Rectal smooth muscle tissue (tissue), 1 donor: ENCODE measurements around the gene NINL.

ENCODE experiments used
- H3K27ac ChIP-seq: one replicate; pipeline ENCODE4 v1.7.0; 2013; ENCODE audit warnings: low read depth, low read length, inconsistent platforms
- H3K27me3 ChIP-seq: one replicate; pipeline ENCODE4 v1.7.0; 2013; ENCODE audit warnings: low read length; ENCODE audit not compliant: control insufficient read depth, insufficient read depth
- H3K36me3 ChIP-seq: one replicate; pipeline ENCODE4 v1.7.0; 2013; ENCODE audit warnings: low read length; ENCODE audit not compliant: control insufficient read depth, insufficient read depth
- H3K4me1 ChIP-seq: one replicate; pipeline ENCODE4 v1.7.0; 2013; ENCODE audit warnings: low read length; ENCODE audit not compliant: control insufficient read depth, insufficient read depth
- H3K4me3 ChIP-seq: one replicate; pipeline ENCODE4 v1.7.0; 2013; ENCODE audit warnings: low read length
- H3K9ac ChIP-seq: one replicate; pipeline ENCODE4 v1.7.0; 2013; ENCODE audit warnings: low read length

The NINL gene

DNA sequence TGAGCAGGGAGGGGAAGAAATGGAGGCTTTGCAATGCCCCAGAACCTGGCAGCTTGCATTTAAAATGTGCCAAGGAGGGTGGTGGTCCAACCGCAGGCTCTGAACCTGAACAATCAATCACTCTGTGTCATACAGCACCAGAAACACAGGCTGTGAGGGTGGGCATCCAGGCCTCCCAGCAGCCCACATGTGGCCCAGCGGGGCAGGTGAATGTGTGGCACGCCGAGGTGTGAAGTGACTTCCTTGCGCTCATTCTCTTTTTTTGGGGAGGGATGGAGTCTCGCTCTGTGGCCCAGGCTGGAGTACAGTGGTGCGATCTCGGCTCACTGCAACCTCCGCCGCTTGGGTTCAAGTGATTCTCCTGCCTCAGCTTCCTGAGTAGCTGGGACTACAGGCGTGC, 97.4 kb downstream of the NINL start:
- Histone ChIP-seq H3K9ac (no peak overlapping the region), H3K4me3 (no peak overlapping the region), H3K36me3 (no peaks in the 10 kb centered on the region), H3K27me3 (no peaks in the 10 kb centered on the region), H3K4me1 (no peaks in the 10 kb centered on the region), H3K27ac (no peak overlapping the region)

DNA sequence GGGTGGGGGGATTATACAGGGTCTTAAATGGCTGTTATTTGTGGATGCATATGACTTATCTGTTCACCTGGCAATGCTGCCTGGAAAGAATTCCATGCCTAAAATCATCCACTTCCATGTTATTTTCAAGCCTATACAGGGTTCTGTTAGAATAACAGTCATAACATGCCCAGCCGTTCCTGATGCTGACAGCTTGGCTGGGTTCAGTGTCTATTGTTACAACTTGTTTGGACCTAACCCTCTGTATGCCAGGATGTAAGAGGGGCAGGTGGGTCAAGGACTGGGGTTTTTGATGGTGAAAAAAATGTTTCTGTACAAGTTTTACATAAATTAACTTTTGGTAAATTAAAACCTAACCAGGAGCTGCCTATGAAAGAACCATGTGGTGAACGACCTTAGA, 98.0 kb downstream of the NINL start:
- H3K4me1 ChIP-seq: no peaks in the 10 kb centered on the region
- no peak overlapping the region for H3K27ac ChIP-seq
- H3K27me3 ChIP-seq: no peaks in the 10 kb centered on the region
- H3K4me3 ChIP-seq: no peak overlapping the region
- no peak overlapping the region for H3K9ac ChIP-seq
- H3K36me3 ChIP-seq: no peaks in the 10 kb centered on the region

DNA sequence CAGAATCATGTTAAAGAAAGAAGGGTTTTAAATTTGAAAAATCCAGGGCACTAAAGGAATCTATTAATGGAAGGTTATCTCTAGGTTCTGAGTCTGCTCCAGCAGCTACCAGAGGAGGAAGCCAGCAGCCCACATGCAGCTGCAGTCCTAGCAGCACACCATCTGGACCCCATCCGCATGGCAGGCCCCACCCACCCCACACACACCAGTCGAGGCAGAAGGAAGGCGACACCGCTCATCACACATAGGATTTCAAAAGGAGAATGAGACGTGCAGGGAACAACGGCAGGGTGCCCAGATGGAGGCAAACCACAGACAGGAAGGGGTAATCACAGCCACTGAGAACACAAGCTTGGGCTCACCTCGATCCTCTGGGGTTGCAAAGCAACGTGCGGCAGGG, 99.0 kb downstream of the NINL start:
- no peaks in the 10 kb centered on the region for H3K4me1 ChIP-seq
- no peak overlapping the region for H3K4me3 ChIP-seq
- H3K27me3 ChIP-seq: no peaks in the 10 kb centered on the region
- no peak overlapping the region for H3K9ac ChIP-seq
- H3K36me3 ChIP-seq: no peaks in the 10 kb centered on the region
- H3K27ac ChIP-seq: no peak overlapping the region

DNA sequence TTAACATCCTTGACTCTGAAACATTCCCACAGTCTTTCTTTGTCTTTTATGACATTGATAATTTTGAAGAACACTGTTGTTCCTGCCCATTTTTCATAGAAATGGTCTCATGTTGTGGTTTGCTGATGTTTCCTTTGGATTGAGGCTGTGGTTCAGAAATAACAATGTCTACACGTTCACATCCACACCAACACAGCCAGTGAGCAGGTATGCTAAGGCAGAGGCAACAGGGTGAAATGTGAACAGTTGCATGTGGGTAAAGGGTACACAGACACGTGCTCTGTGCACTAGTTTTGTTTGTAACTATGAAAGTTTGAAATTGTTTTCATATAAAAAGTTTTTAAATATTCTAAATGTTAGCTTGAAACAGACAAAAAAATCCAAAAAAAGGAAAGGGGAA, 99.5 kb downstream of the NINL start:
- Histone ChIP-seq H3K9ac (no peak overlapping the region), H3K4me3 (no peak overlapping the region), H3K27ac (no peak overlapping the region), H3K36me3 (no peaks in the 10 kb centered on the region), H3K4me1 (no peaks in the 10 kb centered on the region), H3K27me3 (no peaks in the 10 kb centered on the region)

DNA sequence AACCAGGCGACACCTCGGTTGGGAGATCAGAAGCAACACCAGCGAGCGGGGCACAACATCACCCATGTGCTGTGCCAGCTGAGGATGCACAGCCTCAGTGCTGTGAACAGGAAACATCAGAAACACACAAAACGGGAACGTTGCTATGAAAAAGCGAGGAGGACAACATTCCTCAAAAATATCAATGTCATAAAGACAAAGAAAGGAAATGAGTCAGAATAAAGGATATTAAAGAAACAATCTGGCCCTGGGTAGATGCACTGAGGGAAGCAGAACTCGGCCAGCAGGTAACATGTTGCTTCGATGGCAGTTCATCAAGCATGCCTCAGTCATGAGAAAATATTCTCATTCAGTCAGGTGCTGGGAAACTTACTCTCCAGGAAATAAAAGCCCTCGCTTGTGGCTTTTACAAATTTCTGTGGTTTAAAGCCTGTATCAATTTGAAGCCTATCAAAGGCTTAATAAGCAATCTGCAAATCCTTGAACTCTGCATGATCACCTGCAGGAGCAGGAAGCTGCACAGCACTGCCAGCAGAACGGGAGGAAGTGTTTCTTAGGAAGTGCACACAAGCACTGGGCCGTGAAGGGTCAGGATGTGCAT, 100.3 kb downstream of the NINL start:
- no peaks in the 10 kb centered on the region for H3K36me3 ChIP-seq
- H3K27ac ChIP-seq: no peak overlapping the region
- no peak overlapping the region for H3K4me3 ChIP-seq
- H3K9ac ChIP-seq: no peak overlapping the region
- H3K27me3 ChIP-seq: no peaks in the 10 kb centered on the region
- H3K4me1 ChIP-seq: no peaks in the 10 kb centered on the region

DNA sequence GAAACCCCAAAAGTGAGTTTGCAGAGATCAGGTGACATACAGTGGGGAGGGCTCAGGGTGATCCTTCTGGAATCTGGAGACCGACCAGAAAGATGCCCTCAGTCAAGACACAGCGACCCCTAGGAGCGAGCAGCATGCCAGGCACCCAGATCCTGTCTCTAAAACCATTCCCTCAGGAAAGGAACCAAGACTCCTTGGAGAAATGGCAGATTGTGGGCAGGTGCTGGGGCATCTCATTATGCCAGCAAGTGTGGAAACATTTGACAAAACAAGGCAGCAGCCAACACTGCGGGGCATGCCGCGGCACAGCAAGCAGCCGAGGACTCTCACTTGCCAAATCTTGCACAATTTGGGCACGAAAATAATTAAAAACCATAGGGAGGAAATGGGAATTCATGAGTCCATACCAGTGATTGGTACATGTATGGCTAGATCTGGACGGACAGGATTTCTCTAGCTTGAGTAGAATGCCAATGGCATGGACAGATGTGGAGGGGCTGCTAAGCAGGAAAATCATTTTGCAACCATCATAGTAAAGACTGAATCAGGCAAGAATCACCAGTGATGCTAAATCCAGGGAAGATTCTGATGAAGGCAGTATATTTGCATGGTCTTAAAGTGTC, 101.0 kb downstream of the NINL start:
- Histone ChIP-seq H3K9ac (no peak overlapping the region), H3K27ac (no peak overlapping the region), H3K27me3 (no peaks in the 10 kb centered on the region), H3K4me3 (no peak overlapping the region), H3K36me3 (peaks cover under 1% of the 10 kb centered on the region), H3K4me1 (no peaks in the 10 kb centered on the region)

DNA sequence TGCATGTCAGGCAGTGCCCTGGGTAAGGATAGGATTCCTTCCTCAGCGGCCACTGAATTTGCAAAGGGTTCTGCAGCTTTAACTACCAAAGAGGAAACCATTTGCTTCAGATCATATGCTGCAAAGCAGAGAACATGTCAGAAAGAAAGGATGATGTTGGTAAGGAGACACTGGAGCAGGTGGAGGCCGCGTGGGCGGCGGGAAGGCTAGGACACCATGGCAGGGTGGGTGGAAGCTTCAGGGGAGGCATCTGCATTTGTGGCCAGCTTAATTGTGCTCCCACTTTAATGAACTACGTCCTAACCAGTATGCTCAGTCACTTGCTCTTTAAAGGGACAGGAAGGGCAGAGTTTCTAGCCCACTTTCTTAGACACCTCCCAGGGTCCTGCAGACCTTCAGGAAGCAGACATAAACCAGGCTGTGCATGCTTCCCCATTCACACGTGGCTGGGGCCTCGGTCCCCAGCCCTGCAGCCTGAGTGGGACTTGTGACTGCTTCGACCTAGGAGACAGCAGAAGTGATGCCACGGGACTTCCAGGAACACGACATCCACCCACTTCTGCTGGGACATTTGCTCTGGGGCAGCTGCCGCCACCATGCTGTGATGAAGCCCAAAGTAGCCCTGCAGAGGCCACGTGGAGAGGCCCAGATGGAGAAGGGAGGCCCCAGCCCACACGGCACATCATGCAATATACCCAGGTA, 101.7 kb downstream of the NINL start:
- Histone ChIP-seq H3K27me3 (no peaks in the 10 kb centered on the region), H3K9ac (no peak overlapping the region), H3K36me3 (peaks cover 3% of the 10 kb centered on the region), H3K27ac (no peak overlapping the region), H3K4me3 (no peak overlapping the region), H3K4me1 (no peaks in the 10 kb centered on the region)

DNA sequence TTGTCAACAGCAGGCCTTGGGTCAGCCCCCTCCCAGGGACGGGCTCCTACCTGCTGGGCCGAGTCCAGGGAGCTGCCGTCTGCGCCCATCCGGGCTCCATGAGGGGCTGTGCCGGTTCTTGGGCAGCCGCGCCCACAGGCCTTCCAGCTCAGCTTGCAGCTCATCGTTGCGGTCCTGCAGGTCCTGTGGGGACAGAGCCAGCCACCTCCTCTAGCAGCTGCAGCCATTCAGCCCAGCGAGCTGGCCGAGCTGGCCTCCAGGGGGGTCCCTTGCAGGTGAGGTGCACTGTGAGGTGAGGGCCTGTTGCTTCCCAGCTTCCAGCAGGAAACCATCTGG, 103.4 kb downstream of the NINL start:
- Histone ChIP-seq H3K4me1 (no peaks in the 10 kb centered on the region), H3K36me3 (peaks cover 8% of the 10 kb centered on the region), H3K27me3 (no peaks in the 10 kb centered on the region), H3K9ac (no peak overlapping the region), H3K27ac (no peak overlapping the region), H3K4me3 (no peak overlapping the region)

DNA sequence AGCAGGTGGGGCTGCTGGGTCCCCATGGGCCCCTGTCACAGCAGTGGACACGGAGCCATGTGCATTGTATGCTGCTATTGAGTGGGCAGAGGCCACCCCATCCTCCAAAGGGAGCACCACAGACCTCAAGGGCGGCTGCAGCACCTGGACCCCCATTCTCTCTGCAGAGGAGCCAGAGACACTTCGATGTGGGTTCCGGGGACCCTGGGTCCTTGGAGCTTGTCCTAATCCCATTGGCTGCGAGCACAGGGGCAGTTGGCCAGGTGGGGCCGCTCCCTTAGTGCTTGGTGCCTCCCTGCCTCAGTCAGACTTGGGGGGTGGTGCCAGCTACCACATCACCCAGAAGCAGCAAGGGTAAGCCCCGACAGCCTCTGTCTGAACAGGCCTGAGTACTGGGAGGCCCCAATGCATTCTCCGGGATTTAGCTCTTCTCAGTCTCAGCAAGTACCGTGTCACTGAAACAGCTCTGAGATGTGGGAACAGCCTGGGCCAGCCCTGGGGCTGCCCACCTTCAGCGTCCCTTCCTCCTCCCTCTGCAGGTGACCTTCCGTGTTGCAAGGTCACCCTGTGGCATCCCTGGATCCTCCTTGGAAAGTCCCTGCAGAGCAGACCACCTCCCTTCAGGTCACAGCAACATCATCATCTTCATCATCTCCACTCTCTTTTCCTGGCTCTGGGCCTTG, 104.0 kb downstream of the NINL start:
- Histone ChIP-seq H3K36me3 (peaks cover 8% of the 10 kb centered on the region), H3K9ac (no peak overlapping the region), H3K4me1 (no peaks in the 10 kb centered on the region), H3K4me3 (no peak overlapping the region), H3K27ac (no peak overlapping the region), H3K27me3 (no peaks in the 10 kb centered on the region)

DNA sequence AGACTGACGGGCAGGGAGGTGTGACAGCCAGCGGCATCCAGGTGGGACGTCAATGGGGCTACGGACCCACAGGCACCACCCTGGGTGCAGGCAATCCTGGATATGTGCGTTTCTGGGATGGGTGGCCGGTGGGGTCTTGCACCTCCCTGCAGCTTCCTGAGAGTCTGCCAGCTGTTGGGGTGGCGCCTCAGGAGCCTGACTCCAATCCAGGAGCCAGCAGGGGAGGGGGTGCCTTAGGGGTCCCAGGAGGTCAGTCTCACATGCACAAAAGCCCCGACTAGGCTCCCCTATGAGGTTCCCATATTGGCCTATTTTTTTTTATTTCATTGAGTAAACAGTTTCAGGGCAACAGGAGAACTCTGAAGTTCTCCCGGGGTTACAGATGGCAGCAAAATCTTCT, 104.5 kb downstream of the NINL start:
- peaks cover 8% of the 10 kb centered on the region for H3K36me3 ChIP-seq
- H3K4me3 ChIP-seq: no peak overlapping the region
- no peak overlapping the region for H3K9ac ChIP-seq
- H3K4me1 ChIP-seq: no peaks in the 10 kb centered on the region
- H3K27ac ChIP-seq: no peak overlapping the region
- no peaks in the 10 kb centered on the region for H3K27me3 ChIP-seq

DNA sequence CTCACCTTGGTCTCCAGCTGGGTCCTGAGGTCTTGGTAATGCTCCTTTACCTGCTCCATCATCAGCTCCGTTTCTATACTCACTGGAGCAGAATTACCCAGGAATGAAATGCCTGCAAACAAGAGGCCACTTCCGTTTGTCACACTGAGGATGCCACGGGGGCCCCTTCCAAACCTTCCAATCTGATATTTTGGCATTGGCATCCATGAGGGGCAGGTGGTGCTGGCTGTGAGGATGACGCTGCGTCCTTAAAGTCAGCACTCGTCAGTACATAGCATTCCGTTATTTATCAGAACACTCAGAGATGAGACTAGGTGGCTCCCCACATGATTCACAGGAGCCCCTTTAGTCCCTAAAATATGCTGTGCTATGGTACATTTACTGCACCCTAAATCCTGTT, 105.2 kb downstream of the NINL start:
- Histone ChIP-seq H3K27me3 (no peaks in the 10 kb centered on the region), H3K9ac (no peak overlapping the region), H3K4me3 (no peak overlapping the region), H3K36me3 (peaks cover 8% of the 10 kb centered on the region), H3K27ac (no peak overlapping the region), H3K4me1 (no peaks in the 10 kb centered on the region)

DNA sequence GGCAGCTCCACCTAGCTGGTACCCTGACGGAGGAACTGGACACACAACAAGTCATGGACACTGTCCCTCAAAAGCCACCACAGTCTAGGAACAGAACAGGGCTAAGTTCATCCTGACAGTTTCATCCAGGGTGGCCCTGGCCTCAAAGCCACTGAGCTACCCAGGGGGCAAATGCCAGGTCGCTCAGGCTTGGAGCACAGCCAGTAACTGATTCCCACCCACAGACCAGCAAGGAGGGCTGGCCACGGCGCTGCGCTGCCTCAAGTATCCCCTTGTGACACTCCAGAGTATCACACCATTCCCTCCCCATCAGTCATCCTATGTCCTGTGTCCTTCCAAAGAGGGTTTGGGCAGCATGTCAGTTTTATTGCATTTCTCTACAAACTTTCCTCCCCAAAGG, 105.7 kb downstream of the NINL start:
- no peak overlapping the region for H3K4me3 ChIP-seq
- no peak overlapping the region for H3K27ac ChIP-seq
- H3K4me1 ChIP-seq: no peaks in the 10 kb centered on the region
- no peak overlapping the region for H3K9ac ChIP-seq
- H3K27me3 ChIP-seq: no peaks in the 10 kb centered on the region
- peaks cover 8% of the 10 kb centered on the region for H3K36me3 ChIP-seq
